HEK293T (cell line): ENCODE measurements around the gene RRAS.

Experiments used
- CTBP1 ChIP-seq: fragments of 450-650 bp; IDR thresholded peaks from 2 replicates; pipeline ENCODE4 v1.6.1; 2016; ENCODE audit warnings: borderline replicate concordance
- ELF4 ChIP-seq: fragments of 450-650 bp; IDR thresholded peaks from 2 replicates; pipeline ENCODE4 v1.6.1; 2017; ENCODE audit warnings: antibody characterized with exemption
- FOXA1 ChIP-seq: fragments of 450-650 bp; IDR thresholded peaks from 2 replicates; pipeline ENCODE4 v1.6.1; 2016; ENCODE audit warnings: mild to moderate bottlenecking
- FOXK2 ChIP-seq: fragments of 450-650 bp; IDR thresholded peaks from 2 replicates; pipeline ENCODE4 v1.6.1; 2016; ENCODE audit warnings: mild to moderate bottlenecking
- FOXM1 ChIP-seq: fragments of 450-650 bp; IDR thresholded peaks from 2 replicates; pipeline ENCODE4 v1.6.1; 2017; ENCODE audit warnings: mild to moderate bottlenecking, borderline replicate concordance
- LEF1 ChIP-seq: fragments of 450-650 bp; IDR thresholded peaks from 2 replicates; pipeline ENCODE4 v1.6.1; 2017; ENCODE audit warnings: mild to moderate bottlenecking, borderline replicate concordance
- SP1 ChIP-seq: fragments of 450-650 bp; IDR thresholded peaks from 2 replicates; pipeline ENCODE4 v1.6.1; 2017
- SUZ12 ChIP-seq: fragments of 450-650 bp; IDR thresholded peaks from 2 replicates; pipeline ENCODE4 v1.6.1; 2016; ENCODE audit warnings: mild to moderate bottlenecking
- TARDBP ChIP-seq: fragments of 450-650 bp; IDR thresholded peaks from 2 replicates; pipeline ENCODE4 v1.6.1; 2016
- ZNF384 ChIP-seq: fragments of 450-650 bp; IDR thresholded peaks from 2 replicates; pipeline ENCODE4 v1.6.1; 2016

- TF ChIP-seq LEF1 (no peak), FOXA1 (no peak), SP1 (no peak), ELF4 (no peak), FOXK2 (no peak), FOXM1 (no peak), SUZ12 (no peak), CTBP1 (no peak), ZNF384 (no peak), TARDBP (no peak)
Observed at GRCh38 chr19:49616945-49617344, 23.0 kb downstream of the RRAS start.
